HepG2 (cell line): Measurements from ENCODE around the gene P2RX1. TPM values are rescaled to one million over a fixed set of nuclear protein-coding genes. Genes with fewer than 3 reads are reported as not detected.

ENCODE experiments used
- ATAC-seq: fragments of 200-7000 bp; cut with Tn5 transposase; 3 replicates; pipeline ENCODE4 v1.9.1; 2020; ENCODE audit warnings: mild to moderate bottlenecking, moderate library complexity
- BruUV-seq: library from RNA; stranded (reverse); fragments of 400-500 nt; replicated peaks from 2 replicates; lab custom pipeline; 2021; lab: Mats Ljungman, UMichigan
- CTCF ChIA-PET: fragments of 300-600 bp; formaldehyde crosslinking; extraction: SDS; loops from one replicate; lab custom pipeline; 2021; ENCODE audit warnings: low total read pairs, inconsistent platforms, low intra/inter-chr PET ratio; lab: Yijun Ruan, JAX
- POLR2A ChIA-PET: fragments of 350-600 bp; sonication (Branson Sonifier 250); formaldehyde crosslinking; loops from one replicate; lab custom pipeline; 2020; ENCODE audit warnings: antibody characterized with exemption, inconsistent platforms; lab: Yijun Ruan, JAX
- DNase-seq: peaks from one replicate; pipeline ENCODE4 v3.0.0-alpha.2; 2015; ENCODE audit warnings: low spot score
- FAIRE-seq: peaks from 3 replicates; lab custom pipeline; 2011; peaks lifted over from hg19 to GRCh38; lab: Jason Lieb, UNC
- H2AFZ ChIP-seq: one replicate; pipeline ENCODE4 v1.6.1; 2011; ENCODE audit warnings: low read length, inconsistent platforms
- H3K27ac ChIP-seq: fragments of 300-600 bp; 3 replicates; pipeline ENCODE4 v1.8.0; 2011; ENCODE audit warnings: mixed run types, mild to moderate bottlenecking, mixed read lengths, low read length, inconsistent platforms; ENCODE audit not compliant: insufficient read depth; ENCODE audit errors: extremely low read length
- H3K27me3 ChIP-seq, 2 experiments: fragments of 200-600 bp in 1 of 2; 2 replicates in 1 of 2; 3 replicates in 1 of 2; pipeline versions ENCODE4 v1.6.0 to v1.8.0; 2011; ENCODE audit warnings: low read length in 2 of 2, mild to moderate bottlenecking in 2 of 2, moderate library complexity in 2 of 2, inconsistent platforms in 1 of 2; ENCODE audit not compliant: insufficient read depth in 2 of 2, control insufficient read depth in 1 of 2
- H3K36me3 ChIP-seq, 2 experiments: fragments of 200-600 bp in 1 of 2; replicated peaks in 1 of 2; 2 replicates in 1 of 2; 3 replicates in 1 of 2; pipeline versions ENCODE4 v1.5.1 to v1.8.0; 2011; ENCODE audit warnings: low read length in 2 of 2, inconsistent platforms in 1 of 2; ENCODE audit not compliant: insufficient read depth in 2 of 2, control insufficient read depth in 1 of 2
- H3K4me1 ChIP-seq: 2 replicates; pipeline ENCODE4 v1.5.1; 2012; ENCODE audit warnings: low read length, inconsistent platforms; ENCODE audit not compliant: insufficient read depth
- H3K4me2 ChIP-seq: 2 replicates; pipeline ENCODE4 v1.6.0; 2011; ENCODE audit warnings: low read depth, low read length, inconsistent platforms
- H3K4me3 ChIP-seq, 3 experiments: fragments of 200-600 bp in 1 of 3; sonication (generic), shearing (Covaris generic) in 1 of 3; replicated peaks in 1 of 3; 2 replicates each; pipeline ENCODE4 v1.5.1; 2011 to 2016; ENCODE audit warnings: low read length in 3 of 3, inconsistent platforms in 2 of 3, low read depth in 2 of 3, mild to moderate bottlenecking in 2 of 3, control low read depth in 1 of 3, mixed read lengths in 1 of 3; ENCODE audit not compliant: insufficient read depth in 1 of 3
- H3K79me2 ChIP-seq: one replicate; pipeline ENCODE4 v1.6.1; 2011; ENCODE audit warnings: low read length, inconsistent platforms; ENCODE audit not compliant: insufficient read depth
- H3K9ac ChIP-seq: 2 replicates; pipeline ENCODE4 v1.6.0; 2011; ENCODE audit warnings: mild to moderate bottlenecking, low read depth, low read length, inconsistent platforms; ENCODE audit not compliant: insufficient read depth
- H3K9me3 ChIP-seq: 2 replicates; pipeline ENCODE4 v1.5.1; 2012; ENCODE audit warnings: mild to moderate bottlenecking, low read length
- H4K20me1 ChIP-seq: 2 replicates; pipeline ENCODE4 v1.6.0; 2011; ENCODE audit warnings: inconsistent platforms, mild to moderate bottlenecking, low read length, moderate library complexity; ENCODE audit not compliant: insufficient read depth
- KAT2B ChIP-seq: fragments of 150-350 bp; IDR thresholded peaks from 2 replicates; pipeline ENCODE4 v1.6.1; 2014; ENCODE audit warnings: low read depth, low read length, borderline replicate concordance
- NFKB2 ChIP-seq: sonication (generic); formaldehyde crosslinking; IDR thresholded peaks from 2 replicates; pipeline ENCODE4 v1.4.0; 2020; ENCODE audit warnings: missing genetic modification reagents, borderline replicate concordance
- PBX2 ChIP-seq: IDR thresholded peaks from 2 replicates; pipeline ENCODE4 v1.6.1; 2016; ENCODE audit warnings: control low read depth
- SAP130 ChIP-seq: IDR thresholded peaks from 2 replicates; pipeline ENCODE4 v1.6.1; 2016; ENCODE audit warnings: low read depth
- SATB2 ChIP-seq: sonication (generic); formaldehyde crosslinking; IDR thresholded peaks from 2 replicates; pipeline ENCODE4 v1.5.0; 2020; ENCODE audit warnings: missing genetic modification reagents
- STAT5B ChIP-seq: sonication (generic); formaldehyde crosslinking; IDR thresholded peaks from 2 replicates; pipeline ENCODE4 v1.4.0; 2020; ENCODE audit warnings: missing genetic modification reagents
- TBX2 ChIP-seq: sonication (generic); formaldehyde crosslinking; IDR thresholded peaks from 2 replicates; pipeline ENCODE4 v1.5.0; 2020; ENCODE audit warnings: missing genetic modification reagents, mild to moderate bottlenecking, borderline replicate concordance
- ZC3H4 ChIP-seq: sonication (generic); formaldehyde crosslinking; IDR thresholded peaks from 2 replicates; pipeline ENCODE4 v1.4.0; 2020; ENCODE audit warnings: missing genetic modification reagents, borderline replicate concordance
- ZNF205 ChIP-seq: IDR thresholded peaks from 2 replicates; pipeline ENCODE4 v1.6.1; 2018; ENCODE audit warnings: missing biosample characterization, missing genetic modification reagents
- ZNF335 ChIP-seq: sonication (generic); formaldehyde crosslinking; IDR thresholded peaks from 2 replicates; pipeline ENCODE4 v1.4.0; 2020; ENCODE audit warnings: missing genetic modification reagents
- ZNF552 ChIP-seq: sonication (generic); formaldehyde crosslinking; IDR thresholded peaks from 2 replicates; pipeline ENCODE4 v1.9.0; 2022; ENCODE audit warnings: missing genetic modification reagents, mild to moderate bottlenecking, borderline replicate concordance
- WGBS: methylation state at CpG from one replicate; pipeline ENCODE4 v1.1.6; 2017; ENCODE audit warnings: low lambda C conversion rate; 5-methylcytosine and 5-hydroxymethylcytosine counted together
- in situ Hi-C: cut with HindIII; loops from 2 replicates; pipeline ENCODE4 v1.10.0; 2017; ENCODE audit warnings: low pct_unique_long_range_greater_than_20kb; ENCODE audit not compliant: extremely low pct_ligation_motif_present
- intact Hi-C: fragments of 100-400 bp; cut with micrococcal nuclease; formaldehyde crosslinking; loops from one replicate; pipeline ENCODE4 v1.10.0; 2022; ENCODE audit not compliant: unreplicated experiment
- polyA plus RNA-seq, 8 experiments: library from polyadenylated mRNA; depleted of rRNA in 3 of 8; stranded (reverse) in 7 of 8; unstranded in 1 of 8; fragments of >200 nt; fragmentation: Illumina TruSeq in 4 of 8; extraction: Trizol in 4 of 8; gene quantifications; 2 replicates each; pipeline versions ENCODE4 v1.2.1 to v1.2.3, GENCODE V29; 2011 to 2016; ENCODE audit warnings: low read depth in 4 of 8, missing spikeins in 1 of 8, mixed read lengths in 1 of 8; ENCODE audit not compliant: insufficient read depth in 1 of 8
- total RNA-seq, 5 experiments: library from RNA; depleted of rRNA; stranded (reverse); fragments of >200 nt; fragmentation: Illumina TruSeq; extraction: Trizol; gene quantifications; 2 replicates each; pipeline ENCODE4 v1.2.3, GENCODE V29; 2016; ENCODE audit warnings: low read depth in 1 of 5
- TF ChIP-seq, protein P1 (sequence below): sonication (generic); formaldehyde crosslinking; IDR thresholded peaks from 2 replicates; pipeline ENCODE4 v1.4.0; 2020; ENCODE audit warnings: mild to moderate bottlenecking, missing genetic modification reagents
- TF ChIP-seq, protein P2 (sequence below): IDR thresholded peaks from 2 replicates; pipeline ENCODE4 v1.6.1; 2016; ENCODE audit warnings: mild to moderate bottlenecking

P2RX1 gene
- total and polyA plus RNA-seq, 2 of the 13 experiments (the other 11 are each of a cell fraction or from before 2014, with no cell fraction given): 0.04 to 0.50 TPM

DNA sequence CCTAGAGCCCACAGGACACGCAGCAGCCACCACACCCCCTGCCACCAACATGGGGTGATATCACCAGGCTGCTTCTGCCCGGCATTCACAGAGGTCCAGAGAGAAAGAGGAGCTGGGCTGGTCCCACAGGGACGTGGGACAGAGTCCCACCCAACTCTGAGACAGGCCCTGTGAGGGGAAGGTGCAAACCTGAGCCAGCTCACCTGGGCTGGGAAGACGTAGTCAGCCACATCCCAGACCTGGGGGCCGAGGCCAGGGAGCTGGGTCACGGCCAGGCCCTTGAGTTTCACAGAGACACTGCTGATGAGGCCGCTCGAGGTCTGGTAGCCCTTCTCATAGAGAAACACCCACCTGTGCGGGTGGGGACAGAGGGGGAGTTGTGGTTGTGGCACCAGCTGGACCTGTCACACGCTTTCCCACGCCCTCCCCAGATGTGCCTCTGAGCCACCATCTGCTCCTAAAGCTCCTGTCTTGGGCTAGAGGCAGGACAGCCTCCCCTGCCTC, 11.2 kb downstream of the P2RX1 start:
- WGBS: no CpG with 5 or more reads among the region's 11 CpGs
- Histone ChIP-seq H3K9me3 (no peaks in the 10 kb centered on the region), H3K27ac (no peak overlapping the region), H2AFZ (no peak overlapping the region), H3K4me2 (no peak overlapping the region), H3K9ac (no peak overlapping the region), H3K4me3 (no peak overlapping the region), H3K36me3 (no peaks in the 10 kb centered on the region), H4K20me1 (no peaks in the 10 kb centered on the region), H3K27me3 (peaks cover 7 to 26% of the 10 kb centered on the region in 2 experiments), H3K4me1 (peaks cover 16% of the 10 kb centered on the region), H3K79me2 (no peaks in the 10 kb centered on the region)
- POLR2A ChIA-PET: interaction anchor here (1.2 to 3.9 kb wide), 2 partner anchors 11 to 25 kb away, joined by 5 to 47 read pairs; partner anchors contain the start of gene CAMKK1
- FAIRE-seq: no peak
- CTCF ChIA-PET: no interaction called here
- no peak for ATAC-seq
- in situ Hi-C loops (loop anchor here (10.0 kb wide), 1 partner anchor 170 kb away; no protein-coding TSS in a partner anchor), intact Hi-C loops (loop anchor here (5.0 to 10.0 kb wide), 2 partner anchors 58 to 170 kb away; partner anchors contain the start of gene NCBP3)
- no TSS peak for BruUV-seq
- TF ChIP-seq, protein P1, sequence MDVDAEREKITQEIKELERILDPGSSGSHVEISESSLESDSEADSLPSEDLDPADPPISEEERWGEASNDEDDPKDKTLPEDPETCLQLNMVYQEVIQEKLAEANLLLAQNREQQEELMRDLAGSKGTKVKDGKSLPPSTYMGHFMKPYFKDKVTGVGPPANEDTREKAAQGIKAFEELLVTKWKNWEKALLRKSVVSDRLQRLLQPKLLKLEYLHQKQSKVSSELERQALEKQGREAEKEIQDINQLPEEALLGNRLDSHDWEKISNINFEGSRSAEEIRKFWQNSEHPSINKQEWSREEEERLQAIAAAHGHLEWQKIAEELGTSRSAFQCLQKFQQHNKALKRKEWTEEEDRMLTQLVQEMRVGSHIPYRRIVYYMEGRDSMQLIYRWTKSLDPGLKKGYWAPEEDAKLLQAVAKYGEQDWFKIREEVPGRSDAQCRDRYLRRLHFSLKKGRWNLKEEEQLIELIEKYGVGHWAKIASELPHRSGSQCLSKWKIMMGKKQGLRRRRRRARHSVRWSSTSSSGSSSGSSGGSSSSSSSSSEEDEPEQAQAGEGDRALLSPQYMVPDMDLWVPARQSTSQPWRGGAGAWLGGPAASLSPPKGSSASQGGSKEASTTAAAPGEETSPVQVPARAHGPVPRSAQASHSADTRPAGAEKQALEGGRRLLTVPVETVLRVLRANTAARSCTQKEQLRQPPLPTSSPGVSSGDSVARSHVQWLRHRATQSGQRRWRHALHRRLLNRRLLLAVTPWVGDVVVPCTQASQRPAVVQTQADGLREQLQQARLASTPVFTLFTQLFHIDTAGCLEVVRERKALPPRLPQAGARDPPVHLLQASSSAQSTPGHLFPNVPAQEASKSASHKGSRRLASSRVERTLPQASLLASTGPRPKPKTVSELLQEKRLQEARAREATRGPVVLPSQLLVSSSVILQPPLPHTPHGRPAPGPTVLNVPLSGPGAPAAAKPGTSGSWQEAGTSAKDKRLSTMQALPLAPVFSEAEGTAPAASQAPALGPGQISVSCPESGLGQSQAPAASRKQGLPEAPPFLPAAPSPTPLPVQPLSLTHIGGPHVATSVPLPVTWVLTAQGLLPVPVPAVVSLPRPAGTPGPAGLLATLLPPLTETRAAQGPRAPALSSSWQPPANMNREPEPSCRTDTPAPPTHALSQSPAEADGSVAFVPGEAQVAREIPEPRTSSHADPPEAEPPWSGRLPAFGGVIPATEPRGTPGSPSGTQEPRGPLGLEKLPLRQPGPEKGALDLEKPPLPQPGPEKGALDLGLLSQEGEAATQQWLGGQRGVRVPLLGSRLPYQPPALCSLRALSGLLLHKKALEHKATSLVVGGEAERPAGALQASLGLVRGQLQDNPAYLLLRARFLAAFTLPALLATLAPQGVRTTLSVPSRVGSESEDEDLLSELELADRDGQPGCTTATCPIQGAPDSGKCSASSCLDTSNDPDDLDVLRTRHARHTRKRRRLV (CRISPR knock-in tag): no peak
- TF ChIP-seq SAP130 (CRISPR knock-in tag) (no peak), PBX2 (no peak), TBX2 (no peak), ZC3H4 (no peak), ZNF335 (CRISPR knock-in tag) (no peak), NFKB2 (no peak), ZNF205 (no peak), KAT2B (no peak), SATB2 (no peak), ZNF552 (CRISPR knock-in tag) (no peak), STAT5B (CRISPR knock-in tag) (no peak)
- TF ChIP-seq, protein P2, sequence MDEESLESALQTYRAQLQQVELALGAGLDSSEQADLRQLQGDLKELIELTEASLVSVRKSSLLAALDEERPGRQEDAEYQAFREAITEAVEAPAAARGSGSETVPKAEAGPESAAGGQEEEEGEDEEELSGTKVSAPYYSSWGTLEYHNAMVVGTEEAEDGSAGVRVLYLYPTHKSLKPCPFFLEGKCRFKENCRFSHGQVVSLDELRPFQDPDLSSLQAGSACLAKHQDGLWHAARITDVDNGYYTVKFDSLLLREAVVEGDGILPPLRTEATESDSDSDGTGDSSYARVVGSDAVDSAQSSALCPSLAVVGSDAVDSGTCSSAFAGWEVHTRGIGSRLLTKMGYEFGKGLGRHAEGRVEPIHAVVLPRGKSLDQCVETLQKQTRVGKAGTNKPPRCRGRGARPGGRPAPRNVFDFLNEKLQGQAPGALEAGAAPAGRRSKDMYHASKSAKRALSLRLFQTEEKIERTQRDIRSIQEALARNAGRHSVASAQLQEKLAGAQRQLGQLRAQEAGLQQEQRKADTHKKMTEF (CRISPR knock-in tag): no peak
- no peak for DNase-seq
